ENCODE data around the gene RYR2.
"Not testable (repeated sequence)": the region's sequence is repeated elsewhere in the genome, so short reads cannot be mapped to it uniquely, and the experiment has no call there.

The RYR2 gene

DNA sequence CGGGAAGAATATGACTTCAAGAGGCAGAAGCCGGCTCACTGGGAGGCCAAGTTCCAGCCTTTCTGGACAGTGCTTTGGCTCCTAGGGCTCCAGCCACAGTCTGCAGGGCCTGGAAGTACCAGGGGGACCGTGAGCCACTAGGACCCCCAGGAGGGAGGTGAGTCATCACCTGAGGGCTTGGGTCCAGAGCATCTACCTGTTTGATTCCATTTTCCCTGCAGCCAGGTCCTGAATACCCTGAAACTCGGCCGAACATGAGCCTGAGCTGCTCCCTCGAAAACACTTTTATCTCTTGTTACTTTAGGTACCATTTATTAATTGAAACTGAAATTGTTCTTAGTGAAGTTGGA is 164.1 kb downstream of the RYR2 start:
- DNase-seq, result no peak

DNA sequence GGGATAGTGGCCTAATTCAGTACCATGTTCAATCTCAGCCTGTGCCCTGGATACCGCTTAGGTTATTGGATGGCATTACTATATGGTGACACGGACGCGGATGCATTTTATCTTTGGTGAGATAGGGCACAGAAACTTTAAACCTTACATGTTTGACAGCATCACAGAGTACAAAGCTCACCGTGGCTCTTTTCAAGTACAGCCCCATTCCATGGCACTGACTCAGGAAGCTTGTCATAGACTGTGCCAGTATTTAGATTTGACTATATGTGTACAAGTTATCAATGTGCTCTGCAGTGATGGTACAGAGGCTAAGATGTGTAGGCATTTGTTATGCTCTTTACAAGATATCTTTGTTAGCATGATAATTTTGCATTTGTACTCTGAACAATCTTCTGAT is 169.0 kb downstream of the RYR2 start:
- DNase-seq, result no peak

DNA sequence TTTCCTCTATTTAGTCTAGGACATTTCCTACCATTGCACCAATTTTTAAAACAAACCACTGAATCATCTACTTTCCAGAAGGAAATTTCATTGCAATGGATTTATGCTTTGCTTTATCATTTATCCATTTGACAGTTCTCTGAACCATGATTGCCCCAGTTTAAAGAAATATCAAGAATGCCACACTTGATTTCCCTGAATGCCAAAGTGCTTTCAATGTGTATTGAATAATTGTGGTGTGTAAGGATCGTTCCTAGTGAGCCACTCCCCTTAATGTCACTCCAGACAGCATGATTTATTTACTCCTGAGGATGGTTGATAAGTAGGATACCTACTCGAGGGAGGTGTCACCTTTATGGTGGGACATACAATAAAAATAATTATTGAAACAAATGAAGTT is 169.6 kb downstream of the RYR2 start:
- DNase-seq, result no peak

GRCh38 chr1:237219751-237220642 is 178.0 kb downstream of the RYR2 start:
- no peak for DNase-seq

DNA sequence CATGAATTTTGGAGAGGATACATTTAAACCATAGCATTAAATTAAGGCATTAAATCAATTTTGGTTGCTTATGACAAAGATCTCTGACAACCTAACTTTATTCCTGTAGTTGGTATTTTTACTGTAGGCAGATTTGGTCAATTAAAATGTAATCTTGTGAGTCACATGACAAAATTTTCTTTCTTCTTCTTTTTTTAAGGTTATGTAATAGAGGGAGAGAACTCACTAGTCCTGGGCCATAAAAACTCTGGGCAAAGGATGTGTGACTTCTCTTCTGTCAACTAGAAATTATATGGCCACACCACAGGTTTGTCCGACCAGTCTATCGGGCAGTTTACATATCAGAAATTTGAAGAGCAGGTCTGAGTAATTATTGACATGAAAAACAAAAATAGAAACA is 181.4 kb downstream of the RYR2 start:
- no peak for DNase-seq

GRCh38 chr1:237226177-237226944 is 184.4 kb downstream of the RYR2 start:
- DNase-seq, result no peak

DNA sequence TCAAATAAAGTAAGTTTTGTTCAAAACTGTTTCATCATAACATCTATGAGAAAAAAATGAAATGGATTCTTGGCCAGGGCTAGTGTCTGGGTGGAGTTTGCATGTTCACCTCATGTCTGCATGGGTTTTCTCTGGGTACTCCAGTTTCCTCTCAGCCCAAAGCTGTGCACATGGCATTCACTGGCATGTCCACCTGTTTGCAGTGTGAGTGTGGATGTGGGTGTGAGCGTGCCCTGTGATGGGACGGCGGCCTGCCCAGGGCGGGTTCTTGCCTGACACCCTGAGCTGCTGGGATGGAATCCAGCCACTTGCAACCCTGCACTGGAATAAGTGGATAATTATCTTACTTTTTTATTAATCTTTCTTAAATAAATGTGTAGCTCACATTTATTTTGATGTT is 185.5 kb downstream of the RYR2 start:
- no peak for DNase-seq

GRCh38 chr1:237228421-237228820 is 186.4 kb downstream of the RYR2 start:
- DNase-seq, result no peak

GRCh38 chr1:237229333-237229732 is 187.3 kb downstream of the RYR2 start:
- DNase-seq, result no peak

DNA sequence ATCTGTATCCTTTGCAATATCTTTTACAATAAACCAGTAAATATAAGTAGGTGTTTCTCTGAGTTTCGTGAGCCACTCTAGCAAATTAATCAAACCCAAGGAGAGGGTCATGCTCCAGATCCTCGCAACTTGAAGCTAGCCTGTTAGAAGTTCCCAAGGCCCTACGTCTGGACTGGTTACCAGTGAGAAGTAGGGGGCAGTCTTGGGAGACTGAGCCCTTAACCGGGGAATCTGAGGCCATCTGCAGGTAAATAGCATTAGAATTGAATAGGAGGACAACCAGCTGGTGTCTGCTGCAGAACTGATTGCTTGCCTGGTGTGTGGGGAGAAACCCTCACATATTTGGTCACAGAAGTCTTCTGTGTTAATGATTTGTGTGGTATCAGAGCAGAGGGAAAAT is 190.5 kb downstream of the RYR2 start:
- DNase-seq, result no peak

DNA sequence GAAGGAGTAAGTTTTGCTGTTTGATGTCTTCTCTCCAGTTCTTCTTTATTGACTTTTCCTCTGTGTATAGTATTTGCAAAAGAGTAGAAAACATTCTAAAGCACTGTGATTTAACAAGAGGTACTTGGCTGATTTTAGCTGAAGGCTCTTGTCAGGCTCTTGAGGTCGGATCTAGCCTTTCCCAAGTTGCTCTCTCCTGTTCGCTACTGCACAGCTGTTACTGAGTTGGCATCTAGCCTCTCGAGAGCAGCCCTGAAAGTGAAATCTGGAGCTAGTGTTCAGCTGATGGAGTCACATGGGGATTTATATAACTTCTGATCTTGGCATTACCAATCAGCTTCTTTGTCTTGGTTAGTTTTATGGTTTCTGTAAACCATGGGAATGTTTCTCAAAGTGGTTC is 193.1 kb downstream of the RYR2 start:
- no peak for DNase-seq

DNA sequence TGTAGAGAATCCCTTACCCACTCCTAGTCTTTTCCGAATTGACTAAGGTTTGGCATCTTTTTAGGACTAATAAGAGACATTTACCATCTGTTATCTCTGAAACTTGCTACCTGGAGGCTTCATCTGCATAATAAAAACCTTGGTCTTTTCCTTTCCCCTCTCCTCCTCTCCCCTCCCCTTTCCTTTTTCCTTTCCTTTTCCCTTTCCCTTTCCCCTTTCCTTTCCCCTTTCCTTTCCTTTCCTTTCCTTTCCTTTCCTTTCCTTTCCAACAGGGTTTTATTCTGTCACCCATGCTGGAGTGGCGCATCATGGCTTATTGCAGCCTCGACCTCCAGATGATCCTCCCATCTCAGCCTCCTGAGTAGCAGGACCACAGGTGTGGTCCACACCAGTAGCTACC is 195.7 kb downstream of the RYR2 start:
- DNase-seq, result no peak

GRCh38 chr1:237239248-237239647 is 197.3 kb downstream of the RYR2 start:
- DNase-seq, result no peak

DNA sequence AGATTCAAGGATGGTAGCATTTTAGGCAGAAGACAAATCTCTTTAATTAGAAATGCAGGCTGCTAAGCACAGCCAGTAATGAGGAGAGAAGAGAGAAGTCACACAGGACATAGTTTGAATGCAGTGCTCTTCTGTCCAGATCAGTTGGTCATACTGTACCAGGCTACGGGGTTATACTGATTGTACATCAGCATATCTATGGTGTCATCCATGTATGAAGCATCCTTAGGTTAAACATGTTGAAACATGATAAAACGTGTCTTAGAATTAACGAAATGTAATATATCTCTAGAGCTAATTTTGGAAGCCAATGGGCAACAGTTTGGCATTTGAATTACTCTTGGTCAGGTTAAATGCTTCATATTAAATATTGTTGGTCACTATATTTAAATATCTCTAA is 199.1 kb downstream of the RYR2 start:
- DNase-seq, result no peak

- no peak for DNase-seq
These were observed 202.8 kb downstream of the RYR2 start for GRCh38 chr1:237244778-237245177.

DNA sequence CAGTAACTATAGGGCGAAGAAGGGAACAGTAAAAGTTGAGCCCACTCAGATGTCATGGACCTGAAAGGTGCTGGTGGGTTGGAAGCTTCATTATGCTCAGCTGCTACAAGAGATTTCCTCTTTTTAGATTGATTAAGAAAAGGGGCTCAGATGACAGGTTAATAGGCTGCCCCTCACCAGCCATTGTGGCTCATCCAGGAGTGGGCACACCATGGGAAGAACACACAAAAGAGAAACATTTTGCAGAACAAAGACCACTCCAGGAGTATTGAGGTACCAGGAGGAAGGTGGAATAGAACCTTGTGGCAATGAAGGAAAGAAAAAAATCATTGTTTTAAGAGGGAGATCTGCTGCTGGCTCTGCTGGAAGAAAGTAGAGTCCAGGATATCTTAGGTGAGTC is 205.5 kb downstream of the RYR2 start:
- DNase-seq, result no peak

GRCh38 chr1:237249120-237249519 is 207.1 kb downstream of the RYR2 start:
- no peak for DNase-seq

DNA sequence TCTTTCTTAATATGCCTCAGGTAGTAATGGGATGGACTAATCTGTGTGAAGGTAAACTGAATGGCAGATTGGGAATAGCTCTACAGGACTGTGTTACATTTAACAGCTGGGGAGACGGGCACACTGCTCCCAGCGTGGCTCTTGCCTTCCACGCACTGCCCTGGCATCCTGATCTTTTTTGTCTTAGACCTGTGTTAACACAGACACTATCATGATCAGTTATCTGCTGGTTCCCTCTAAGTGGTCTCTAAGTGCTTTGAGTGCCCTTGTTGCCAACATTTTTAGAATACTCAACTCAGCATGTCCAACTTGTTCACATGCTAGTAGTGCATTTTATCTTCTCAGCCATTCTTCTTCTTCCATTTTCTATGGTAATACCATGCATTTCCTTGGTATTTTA is 208.1 kb downstream of the RYR2 start:
- no peak for DNase-seq

GRCh38 chr1:237255071-237255470 is 213.1 kb downstream of the RYR2 start:
- DNase-seq, result no peak

DNA sequence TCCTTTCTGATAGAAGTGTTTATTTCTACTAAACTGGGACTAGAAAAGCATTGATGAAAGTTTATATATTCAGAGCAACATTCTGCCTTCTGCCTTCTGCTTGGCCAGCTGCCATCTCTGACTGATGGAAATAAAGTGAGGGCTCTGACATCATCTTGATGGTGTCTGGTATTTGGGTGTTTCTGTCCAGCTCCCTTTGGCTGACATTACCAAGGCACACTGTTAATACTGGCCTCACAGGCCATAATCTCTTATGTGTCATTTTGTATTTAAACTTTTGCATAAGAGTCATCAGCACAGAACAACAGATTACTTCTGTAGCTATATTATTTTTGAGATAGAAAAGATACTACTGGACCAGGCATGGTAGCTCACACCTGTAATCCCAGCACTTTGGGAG is 216.9 kb downstream of the RYR2 start:
- no peak for DNase-seq

DNA sequence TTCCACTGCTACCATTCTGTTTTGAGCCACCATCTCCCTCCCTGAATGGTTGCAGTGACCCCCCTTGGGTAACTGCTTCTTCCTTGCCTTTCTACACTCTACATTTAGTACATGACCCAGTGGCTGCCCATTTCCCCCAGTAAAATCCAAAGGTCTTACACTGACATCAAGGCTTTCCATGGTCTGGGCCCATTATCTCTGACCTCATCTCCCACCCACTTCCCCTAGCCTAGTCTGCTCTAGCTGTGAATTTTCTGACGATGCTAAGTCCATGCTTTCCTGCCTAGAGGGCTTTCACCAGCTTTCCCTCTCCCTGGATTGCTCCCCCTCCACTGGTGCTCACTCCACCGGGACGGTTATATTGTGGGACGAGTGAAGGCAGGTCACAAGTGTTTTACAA is 219.2 kb downstream of the RYR2 start:
- DNase-seq, result no peak

GRCh38 chr1:237267743-237268142 is 225.8 kb downstream of the RYR2 start:
- no peak for DNase-seq

GRCh38 chr1:237269938-237270337 is 228.0 kb downstream of the RYR2 start:
- DNase-seq, result no peak

DNA sequence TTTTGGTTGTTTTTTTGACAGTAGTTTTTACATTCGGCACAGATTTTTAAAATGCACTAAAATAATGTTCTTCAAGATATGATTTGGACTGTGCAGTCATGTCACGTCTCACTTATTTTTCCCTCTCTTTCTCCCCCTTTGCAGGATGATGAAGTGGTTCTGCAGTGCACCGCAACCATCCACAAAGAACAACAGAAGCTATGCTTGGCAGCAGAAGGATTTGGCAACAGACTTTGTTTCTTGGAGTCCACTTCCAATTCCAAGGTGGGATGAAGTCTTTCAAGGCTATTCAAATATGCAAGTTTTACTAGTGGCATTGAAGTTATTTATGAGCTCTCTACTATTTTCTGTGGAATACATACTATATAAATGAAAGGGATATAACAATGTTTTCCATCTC is 228.4 kb downstream of the RYR2 start:
- no peak for DNase-seq

DNA sequence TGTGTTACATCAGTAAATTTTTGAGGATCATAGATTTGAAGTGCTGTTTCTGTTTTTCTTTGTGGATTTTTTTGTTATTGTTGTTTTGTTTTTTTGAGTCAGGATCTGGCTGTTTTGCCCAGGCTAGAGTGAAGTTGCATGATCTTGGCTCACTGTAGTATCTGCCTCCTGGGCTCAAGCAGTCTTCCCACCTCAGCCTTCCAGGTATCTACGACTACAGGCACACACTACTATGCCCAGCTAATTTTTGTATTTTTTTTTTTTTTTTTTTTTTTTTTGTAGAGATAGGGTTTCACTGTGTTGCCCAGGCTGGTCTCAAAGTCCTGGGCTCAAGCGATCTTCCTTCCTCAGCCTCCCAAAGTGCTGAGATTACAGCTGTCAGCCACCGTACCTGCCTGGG is 236.0 kb downstream of the RYR2 start:
- not testable (repeated sequence) for DNase-seq

Measured in activated T-cell treated with anti-CD3 and anti-CD28 coated beads for 4 hours (primary cell).